ENCODE results near the gene POLR3A.
A peak's percentile ranks its signal among the peaks of the same experiment; 100 is the strongest.

POLR3A gene

GRCh38 chr10:77927402-77928246, 101.7 kb downstream of the POLR3A start:
- Histone ChIP-seq H3K27me3 (ENCODE audit: insufficient read depth, poor library complexity, severe bottlenecking) (no peaks in the 10 kb centered on the region), H3K36me3 (ENCODE audit: low read depth) (peaks cover 16% of the 10 kb centered on the region), H3K4me3 (ENCODE audit: severe bottlenecking) (peak overlapping the region; percentile 75), H3K27ac (ENCODE audit: poor library complexity, severe bottlenecking) (peak overlapping the region; percentile 72), H3K9me3 (ENCODE audit: severe bottlenecking) (no peaks in the 10 kb centered on the region), H3K4me1 (ENCODE audit: insufficient read depth, poor library complexity, severe bottlenecking) (peaks cover 24% of the 10 kb centered on the region)
- no peak for TF ChIP-seq CTCF (IDR thresholded peaks at IDR 0.05; ENCODE audit: poor library complexity, severe bottlenecking)
- ATAC-seq (ENCODE audit: low read depth) (no peak), DNase-seq (ENCODE audit: low spot score) (no peak)

GRCh38 chr10:77926566-77927401, 102.5 kb downstream of the POLR3A start, which contains the start of gene DLG5:
Gene DLG5, minus strand, starts transcription at chr10:77926755. Its CDS starts 235 bp downstream, at chr10:77926520.
- no peak for TF ChIP-seq CTCF (IDR thresholded peaks at IDR 0.05; ENCODE audit: poor library complexity, severe bottlenecking)
- H3K4me3 ChIP-seq (ENCODE audit: severe bottlenecking) = peak within 1 kb of the TSS; percentile 75
- H3K9me3 ChIP-seq (ENCODE audit: severe bottlenecking) = no peaks in the 10 kb centered on the region
- H3K4me1 ChIP-seq (ENCODE audit: insufficient read depth, poor library complexity, severe bottlenecking) = peaks cover 20% of the 10 kb centered on the region
- peaks cover 24% of the 10 kb centered on the region for H3K36me3 ChIP-seq (ENCODE audit: low read depth)
- DNase-seq (ENCODE audit: low spot score) = no peak
- peak; percentile 69 for ATAC-seq (ENCODE audit: low read depth)
- no peaks in the 10 kb centered on the region for H3K27me3 ChIP-seq (ENCODE audit: insufficient read depth, poor library complexity, severe bottlenecking)
- H3K27ac ChIP-seq (ENCODE audit: poor library complexity, severe bottlenecking) = peak within 1 kb of the TSS; percentile 72

GRCh38 chr10:77925795-77926565, 103.3 kb downstream of the POLR3A start:
- Histone ChIP-seq H3K27ac (ENCODE audit: poor library complexity, severe bottlenecking) (peak overlapping the region; percentile 72), H3K4me3 (ENCODE audit: severe bottlenecking) (peak overlapping the region; percentile 75), H3K36me3 (ENCODE audit: low read depth) (peaks cover 24% of the 10 kb centered on the region), H3K4me1 (ENCODE audit: insufficient read depth, poor library complexity, severe bottlenecking) (peaks cover 19% of the 10 kb centered on the region), H3K27me3 (ENCODE audit: insufficient read depth, poor library complexity, severe bottlenecking) (no peaks in the 10 kb centered on the region), H3K9me3 (ENCODE audit: severe bottlenecking) (no peaks in the 10 kb centered on the region)
- peak; percentile 52 for ATAC-seq (ENCODE audit: low read depth)
- no peak for DNase-seq (ENCODE audit: low spot score)
- peak; percentile 26 for TF ChIP-seq CTCF (IDR thresholded peaks at IDR 0.05; ENCODE audit: poor library complexity, severe bottlenecking)

- peak; percentile 26; the same call in 2 of the 3 replicates for ATAC-seq (ENCODE audit: low read depth)
- TF ChIP-seq CTCF (IDR thresholded peaks at IDR 0.05; ENCODE audit: poor library complexity, severe bottlenecking) = no peak
- Histone ChIP-seq H3K9me3 (ENCODE audit: severe bottlenecking) (no peaks in the 10 kb centered on the region), H3K27ac (ENCODE audit: poor library complexity, severe bottlenecking) (peak overlapping the region; percentile 72), H3K36me3 (ENCODE audit: low read depth) (peaks cover 28% of the 10 kb centered on the region), H3K27me3 (ENCODE audit: insufficient read depth, poor library complexity, severe bottlenecking) (no peaks in the 10 kb centered on the region), H3K4me1 (ENCODE audit: insufficient read depth, poor library complexity, severe bottlenecking) (peaks cover 25% of the 10 kb centered on the region), H3K4me3 (ENCODE audit: severe bottlenecking) (peak overlapping the region; percentile 75)
- no peak for DNase-seq (ENCODE audit: low spot score)
These were observed 103.9 kb downstream of the POLR3A start for GRCh38 chr10:77925410-77925794.
